ENCODE data around the gene GALK2.
"Not testable (repeated sequence)": the region's sequence is repeated elsewhere in the genome, so short reads cannot be mapped to it uniquely, and the experiment has no call there.

- TF ChIP-seq POLR2A, CTCF, POLR2AphosphoS5 (IDR thresholded peaks at IDR 0.05): not testable (repeated sequence)
These were observed 5.7 kb downstream of the GALK2 start for GRCh38 chr15:49175582-49176397.

Data from breast epithelium (tissue), 3 donors.